B cell (primary cell): ENCODE results near the gene TNPO3. TPM values are rescaled to one million over a fixed set of nuclear protein-coding genes. Genes with fewer than 3 reads are reported as not detected.

Experiments
- ATAC-seq: fragments of 200-7000 bp; cut with Tn5 transposase; one replicate; pipeline ENCODE4 v1.10.0; 2021; ENCODE audit warnings: low read depth, mild to moderate bottlenecking, moderate number of reproducible peaks, moderate library complexity
- CTCF ChIA-PET: fragments of 350-600 bp; sonication (Branson Sonifier 250); formaldehyde crosslinking; loops from one replicate; lab custom pipeline; 2021; ENCODE audit warnings: antibody characterized with exemption, inconsistent platforms; lab: Charles Lee
- POLR2A ChIA-PET: fragments of 350-600 bp; sonication (Branson Sonifier 250); formaldehyde crosslinking; loops from one replicate; lab custom pipeline; 2021; ENCODE audit warnings: antibody characterized with exemption; lab: Charles Lee
- DNase-seq: peaks from one replicate; pipeline ENCODE4 v3.0.0; 2013
- H2AFZ ChIP-seq: 2 replicates; pipeline ENCODE4 v1.6.1; 2012; ENCODE audit warnings: mild to moderate bottlenecking, low read depth, low read length; ENCODE audit not compliant: insufficient read depth, poor library complexity, severe bottlenecking
- H3K27ac ChIP-seq, 2 donors: 1 replicate in 1 of 2; 2 replicates in 1 of 2; pipeline ENCODE4 v1.5.1; 2012 to 2013; ENCODE audit warnings: low read length in 2 of 2, mild to moderate bottlenecking in 2 of 2, moderate library complexity in 1 of 2
- H3K27me3 ChIP-seq, 4 experiments: fragments of 200-600 bp in 1 of 4; sonication (generic) in 1 of 4; replicated peaks in 1 of 4; 1 replicate in 2 of 4; 2 replicates in 2 of 4; pipeline versions ENCODE4 v1.6.1 to v1.7.0; 2013 to 2016; ENCODE audit warnings: low read length in 3 of 4, mild to moderate bottlenecking in 2 of 4, mixed read lengths in 1 of 4, moderate library complexity in 1 of 4; ENCODE audit not compliant: insufficient read depth in 4 of 4, control insufficient read depth in 3 of 4; ENCODE audit errors: control extremely low read depth in 1 of 4
- H3K36me3 ChIP-seq, 2 experiments: replicated peaks in 1 of 2; 1 replicate in 1 of 2; 2 replicates in 1 of 2; pipeline versions ENCODE4 v1.6.1 to v1.7.1; 2013; ENCODE audit warnings: low read length in 1 of 2; ENCODE audit not compliant: insufficient read depth in 2 of 2, control insufficient read depth in 1 of 2; ENCODE audit errors: control extremely low read depth in 1 of 2, extremely low read depth in 1 of 2
- H3K4me1 ChIP-seq, 2 donors: fragments of 200-600 bp in 1 of 2; sonication (generic) in 1 of 2; 1 replicate in 1 of 2; 2 replicates in 1 of 2; pipeline versions ENCODE4 v1.5.1 to v1.6.1; 2013 to 2017; ENCODE audit warnings: low read length in 2 of 2; ENCODE audit not compliant: control insufficient read depth in 2 of 2, insufficient read depth in 2 of 2
- H3K4me2 ChIP-seq: replicated peaks from 2 replicates; pipeline ENCODE3; 2012; ENCODE audit warnings: mild to moderate bottlenecking, low read depth, low read length; ENCODE audit not compliant: poor library complexity, severe bottlenecking
- H3K4me3 ChIP-seq, 5 experiments: fragments of 200-600 bp in 1 of 5; sonication (generic) in 1 of 5; 1 replicate in 3 of 5; 2 replicates in 2 of 5; pipeline versions ENCODE4 v1.5.1 to v1.7.0; 2011 to 2016; ENCODE audit warnings: low read length in 4 of 5, mild to moderate bottlenecking in 4 of 5, low read depth in 2 of 5, control low read depth in 1 of 5, moderate library complexity in 1 of 5; ENCODE audit not compliant: insufficient read depth in 1 of 5; ENCODE audit errors: control extremely low read depth in 1 of 5, extremely low read depth in 1 of 5
- H3K79me2 ChIP-seq: fragments of 200-600 bp; sonication (generic); one replicate; pipeline ENCODE4 v1.6.0; 2016; ENCODE audit warnings: low read length; ENCODE audit not compliant: control insufficient read depth, insufficient read depth
- H3K9ac ChIP-seq: fragments of 200-600 bp; sonication (generic); 2 replicates; pipeline ENCODE4 v1.6.1; 2017; ENCODE audit warnings: mild to moderate bottlenecking, low read length, moderate library complexity
- H3K9me3 ChIP-seq, 3 donors: one replicate each; pipeline versions ENCODE4 v1.6.1 to v1.7.1; 2013; ENCODE audit warnings: low read length in 2 of 3; ENCODE audit not compliant: control insufficient read depth in 2 of 3, insufficient read depth in 1 of 3; ENCODE audit errors: control extremely low read depth in 1 of 3
- H4K20me1 ChIP-seq: 2 replicates; pipeline ENCODE4 v1.6.0; 2012; ENCODE audit warnings: mild to moderate bottlenecking, low read length; ENCODE audit not compliant: insufficient read depth, control insufficient read depth, poor library complexity, severe bottlenecking
- H3K27ac Mint-ChIP-seq: one replicate; pipeline ENCODE4 v1.8.0; 2021; ENCODE audit warnings: mixed read lengths
- H3K27me3 Mint-ChIP-seq: one replicate; pipeline ENCODE4 v1.8.0; 2021; ENCODE audit warnings: mixed read lengths
- H3K4me1 Mint-ChIP-seq: one replicate; pipeline ENCODE4 v1.8.0; 2021; ENCODE audit warnings: mixed read lengths
- H3K4me3 Mint-ChIP-seq: one replicate; pipeline ENCODE4 v1.8.0; 2021; ENCODE audit warnings: mixed read lengths
- H3K9me3 Mint-ChIP-seq: one replicate; pipeline ENCODE4 v1.8.0; 2022; ENCODE audit warnings: mixed read lengths; ENCODE audit not compliant: insufficient read depth
- EZH2 ChIP-seq: IDR thresholded peaks from 2 replicates; pipeline ENCODE4 v1.6.1; 2012; ENCODE audit warnings: borderline replicate concordance, low read depth, mild to moderate bottlenecking, moderate library complexity, low read length; ENCODE audit not compliant: insufficient read depth, poor library complexity, severe bottlenecking
- WGBS: methylation state at CpG from one replicate; pipeline ENCODE4 v1.1.5; 2013; ENCODE audit warnings: missing lambda C conversion rate; ENCODE audit not compliant: insufficient coverage; 5-methylcytosine and 5-hydroxymethylcytosine counted together
- intact Hi-C: fragments of 100-400 bp; cut with micrococcal nuclease; formaldehyde crosslinking; loops from one replicate; pipeline ENCODE4 v1.10.0; 2022
- polyA plus RNA-seq: library from polyadenylated mRNA; depleted of rRNA; stranded (reverse); fragments of >200 nt; gene quantifications from 2 replicates; pipeline ENCODE4 v1.2.3, GENCODE V29; 2012
- total RNA-seq, 2 donors: library from RNA; stranded (reverse); fragments of 120-200 nt in 1 of 2; gene quantifications; 1 replicate in 1 of 2; 2 replicates in 1 of 2; pipeline versions ENCODE4 v1.2.3 to v1.2.4, GENCODE V29; 2013 to 2022
- TF ChIP-seq, protein P1 (sequence below): fragments of 200-600 bp; IDR thresholded peaks from one replicate; pipeline ENCODE4 v1.8.0; 2022; ENCODE audit warnings: antibody characterized with exemption, mild to moderate bottlenecking

Gene TNPO3
- total and polyA plus RNA-seq, 2 donors (not counting 1 experiment from before 2014, with no cell fraction given) = 19.0 to 48.3 TPM

DNA sequence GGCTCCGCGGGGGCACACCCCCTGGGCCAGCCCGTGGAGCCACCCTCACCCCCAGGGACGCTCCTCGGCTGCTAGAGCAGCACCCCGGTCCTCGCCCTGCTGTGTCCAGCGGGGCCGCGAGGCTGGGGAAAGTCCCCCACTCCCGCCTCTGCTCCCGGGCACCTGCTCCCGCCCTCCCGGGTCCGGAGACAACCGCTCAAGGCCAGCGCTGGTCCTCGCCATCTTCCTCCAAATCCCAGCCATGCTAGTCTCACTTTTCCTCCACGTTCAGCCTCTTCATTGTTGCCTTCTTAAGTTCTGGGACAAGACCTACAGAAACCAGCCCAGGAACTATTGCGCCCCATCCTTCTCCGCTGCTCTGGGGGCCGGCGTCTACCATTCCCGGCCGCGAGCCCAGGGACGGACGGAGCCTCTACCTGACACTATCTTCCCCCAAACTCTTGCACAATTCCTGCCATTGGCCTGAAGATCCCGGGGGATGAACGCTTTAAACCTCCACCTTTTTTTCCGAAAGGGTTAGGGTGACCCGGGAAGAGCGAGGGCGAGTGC, 139.6 kb downstream of the TNPO3 start:
- Histone ChIP-seq H3K79me2 (no peaks in the 10 kb centered on the region), H3K4me2 (peak overlapping the region; percentile 86), H3K27me3 (peaks cover 0 to 28% (median 8%) of the 10 kb centered on the region in 4 experiments), H3K4me1 (peaks cover 17 to 20% of the 10 kb centered on the region in 2 donors), H3K27ac (no peak overlapping the region), H3K4me3 (peak overlapping the region; percentile 7 to 67 (median 40)), H3K36me3 (no peaks in the 10 kb centered on the region), H3K9me3 (no peaks in the 10 kb centered on the region), H3K9ac (peak overlapping the region; percentile 60), H4K20me1 (no peaks in the 10 kb centered on the region), H2AFZ (peak overlapping the region; percentile 79)
- Mint-ChIP-seq H3K4me3 (peak overlapping the region; percentile 82), H3K9me3 (no peaks in the 10 kb centered on the region), H3K27ac (peak overlapping the region; percentile 4), H3K27me3 (peaks cover 19% of the 10 kb centered on the region), H3K4me1 (peaks cover 23% of the 10 kb centered on the region)
- POLR2A ChIA-PET = interaction anchor here (0.5 to 1.1 kb wide), 3 partner anchors 22 to 411 kb away, joined by 4 to 8 read pairs (median 5); partner anchors contain the start of gene IRF5
- TF ChIP-seq EZH2 = no peak
- TF ChIP-seq, protein P1, sequence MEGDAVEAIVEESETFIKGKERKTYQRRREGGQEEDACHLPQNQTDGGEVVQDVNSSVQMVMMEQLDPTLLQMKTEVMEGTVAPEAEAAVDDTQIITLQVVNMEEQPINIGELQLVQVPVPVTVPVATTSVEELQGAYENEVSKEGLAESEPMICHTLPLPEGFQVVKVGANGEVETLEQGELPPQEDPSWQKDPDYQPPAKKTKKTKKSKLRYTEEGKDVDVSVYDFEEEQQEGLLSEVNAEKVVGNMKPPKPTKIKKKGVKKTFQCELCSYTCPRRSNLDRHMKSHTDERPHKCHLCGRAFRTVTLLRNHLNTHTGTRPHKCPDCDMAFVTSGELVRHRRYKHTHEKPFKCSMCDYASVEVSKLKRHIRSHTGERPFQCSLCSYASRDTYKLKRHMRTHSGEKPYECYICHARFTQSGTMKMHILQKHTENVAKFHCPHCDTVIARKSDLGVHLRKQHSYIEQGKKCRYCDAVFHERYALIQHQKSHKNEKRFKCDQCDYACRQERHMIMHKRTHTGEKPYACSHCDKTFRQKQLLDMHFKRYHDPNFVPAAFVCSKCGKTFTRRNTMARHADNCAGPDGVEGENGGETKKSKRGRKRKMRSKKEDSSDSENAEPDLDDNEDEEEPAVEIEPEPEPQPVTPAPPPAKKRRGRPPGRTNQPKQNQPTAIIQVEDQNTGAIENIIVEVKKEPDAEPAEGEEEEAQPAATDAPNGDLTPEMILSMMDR = no peak
- CTCF ChIA-PET = interaction anchor here (1.1 to 1.9 kb wide), 6 partner anchors 10 to 176 kb away, joined by 3 to 7 read pairs (median 4); no protein-coding TSS in a partner anchor
- 5% methylated on average over 31 of the region's 34 CpGs for WGBS
- intact Hi-C loops = loop anchor here (2.0 kb wide), 1 partner anchor 39 kb away; no protein-coding TSS in a partner anchor
- DNase-seq (no peak), ATAC-seq (peak; percentile 29)
